GM18867 (cell line): ENCODE results near the gene TH.
"Not testable (repeated sequence)": the region's sequence is repeated elsewhere in the genome, so short reads cannot be mapped to it uniquely, and the experiment has no call there.

Experiments used
- ATAC-seq: cut with Tn5 transposase; IDR thresholded peaks from one replicate; pipeline ENCODE4 v1.9.1; 2021; ENCODE audit warnings: mild to moderate bottlenecking, moderate library complexity; ENCODE audit not compliant: unreplicated experiment

The TH gene

DNA sequence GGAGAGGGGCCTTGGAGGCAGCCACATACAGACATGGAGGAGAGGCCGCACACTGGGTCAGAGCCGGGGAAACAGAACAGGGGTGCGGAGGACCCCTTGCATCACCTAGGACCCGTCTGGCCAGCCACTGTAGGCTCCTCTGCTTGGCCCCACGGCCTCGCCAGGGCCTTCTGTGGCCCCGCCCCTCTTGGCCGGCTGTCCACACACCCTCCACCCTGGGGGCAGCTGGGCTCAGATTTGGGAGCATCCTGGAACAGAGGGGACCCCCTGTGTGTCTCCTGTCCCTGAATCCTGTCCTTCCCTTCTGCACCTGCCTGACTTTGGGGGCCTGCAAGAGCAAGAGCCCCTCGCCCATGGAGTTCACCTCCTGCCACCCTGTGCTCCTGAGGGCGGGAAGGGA, 7.9 kb upstream of the TH start:
- no peak for ATAC-seq

GRCh38 chr11:2178906-2179494, 7.4 kb upstream of the TH start:
- ATAC-seq = no peak

- ATAC-seq = not testable (repeated sequence)
Measured at GRCh38 chr11:2178055-2178773, 6.6 kb upstream of the TH start.

GRCh38 chr11:2177076-2177475, 5.5 kb upstream of the TH start:
- ATAC-seq = no peak

DNA sequence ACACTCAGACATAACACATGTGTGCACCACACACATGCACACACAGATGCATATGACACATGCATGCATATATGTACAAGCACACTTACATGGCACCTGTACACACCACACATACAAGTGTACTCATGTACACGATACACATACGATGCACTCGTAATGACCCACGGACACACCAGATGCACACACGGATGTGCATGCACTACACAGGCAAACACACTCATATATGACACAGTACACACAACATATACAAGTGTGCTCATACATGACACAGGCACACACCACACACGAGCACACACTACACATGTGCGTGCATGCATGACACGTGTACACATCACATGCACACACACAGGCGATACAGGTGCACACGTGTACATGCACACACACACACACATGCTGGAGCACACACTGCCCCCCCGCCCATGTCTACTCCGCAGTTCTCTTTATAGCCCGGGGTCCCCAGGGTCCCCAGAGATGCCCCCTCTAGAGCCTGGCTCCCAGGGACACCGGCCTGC, 4.8 kb upstream of the TH start:
- ATAC-seq = no peak

DNA sequence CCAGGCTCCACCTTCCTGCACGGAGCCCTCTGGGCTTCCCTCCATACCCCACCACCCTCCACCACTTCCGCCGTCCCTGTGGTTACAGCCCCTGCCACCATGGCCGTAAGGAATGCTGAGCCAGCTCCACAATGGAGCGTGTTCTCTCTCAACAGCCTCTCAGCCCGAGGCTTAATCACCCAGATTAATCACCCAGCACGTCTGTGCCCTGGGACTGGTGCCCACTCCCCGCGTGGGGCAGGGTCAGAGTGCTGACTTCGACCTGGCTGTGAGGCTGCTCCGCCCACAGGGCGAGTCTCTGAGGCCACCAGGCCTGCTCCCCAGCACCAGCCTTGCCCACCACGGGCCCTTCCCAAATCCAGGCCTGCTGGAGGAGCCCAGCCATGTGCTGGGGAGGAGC, 4.0 kb upstream of the TH start:
- no peak for ATAC-seq

DNA sequence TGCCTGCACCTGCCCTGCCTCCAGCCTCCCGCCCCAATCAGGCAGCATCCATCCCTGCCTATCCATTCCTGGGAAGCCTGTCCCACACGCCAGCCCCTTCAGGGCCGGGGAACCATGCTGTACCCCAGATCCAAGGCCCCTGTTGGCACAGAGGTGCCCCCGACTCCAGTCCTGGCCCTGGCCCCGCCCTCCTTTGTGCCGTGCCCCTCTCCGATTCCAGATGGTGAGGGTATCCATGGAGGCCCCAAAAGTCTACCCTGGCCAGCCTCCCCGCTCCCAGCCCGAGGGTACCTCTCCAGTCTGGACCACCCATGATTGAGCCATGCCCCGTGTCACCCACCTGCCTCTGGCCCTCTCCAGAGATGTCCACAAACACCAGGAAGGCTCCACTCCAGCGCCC, 2.7 kb upstream of the TH start:
- no peak for ATAC-seq

DNA sequence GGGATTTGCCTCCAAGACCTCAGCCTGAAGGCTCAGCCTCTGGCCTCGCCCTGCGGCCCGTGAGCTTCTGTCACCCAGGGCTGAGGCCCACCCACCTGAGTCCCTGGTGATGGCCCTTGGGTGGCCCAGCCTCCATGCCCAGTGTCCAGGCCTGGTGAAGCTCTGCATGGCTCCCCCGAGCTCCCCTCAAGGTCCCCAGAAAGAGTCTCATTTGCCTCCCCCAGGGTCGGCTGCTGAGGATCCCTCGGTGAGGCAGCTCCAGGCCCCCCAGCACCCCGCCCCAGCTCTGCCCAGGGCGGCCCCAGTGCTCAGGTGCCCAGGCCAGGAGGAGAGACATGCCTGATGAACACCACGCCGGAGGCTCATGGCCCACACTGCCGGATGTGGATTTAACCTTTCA, 2.1 kb upstream of the TH start:
- no peak for ATAC-seq

- ATAC-seq = no peak
Measured at GRCh38 chr11:2173150-2173693, 1.6 kb upstream of the TH start.

DNA sequence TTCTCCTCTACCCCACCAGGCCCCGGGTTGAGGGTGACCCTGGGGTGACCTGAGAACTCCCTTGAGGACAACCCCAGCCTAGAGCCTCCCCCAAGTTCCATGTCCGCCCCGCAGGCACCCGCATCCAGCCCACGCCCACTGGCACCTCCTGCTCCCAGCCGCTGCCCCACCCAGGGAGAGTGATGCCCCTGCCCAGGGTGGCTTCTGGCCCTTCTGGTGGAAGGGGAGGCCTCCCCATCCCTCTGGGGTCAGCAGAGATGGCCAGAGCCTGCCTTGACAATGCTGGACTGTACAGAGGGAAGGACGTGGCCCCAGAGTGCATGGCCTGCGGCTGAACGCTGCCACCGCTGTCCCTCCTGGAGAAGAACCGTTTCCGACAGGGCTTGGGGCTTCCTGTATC, 1.1 kb upstream of the TH start:
- ATAC-seq = no peak

GRCh38 chr11:2169626-2170570, 1.7 kb downstream of the TH start:
- no peak for ATAC-seq

GRCh38 chr11:2169005-2169378, 2.6 kb downstream of the TH start:
- no peak for ATAC-seq

- ATAC-seq = no peak
Measured at GRCh38 chr11:2168286-2169004, 3.2 kb downstream of the TH start.

DNA sequence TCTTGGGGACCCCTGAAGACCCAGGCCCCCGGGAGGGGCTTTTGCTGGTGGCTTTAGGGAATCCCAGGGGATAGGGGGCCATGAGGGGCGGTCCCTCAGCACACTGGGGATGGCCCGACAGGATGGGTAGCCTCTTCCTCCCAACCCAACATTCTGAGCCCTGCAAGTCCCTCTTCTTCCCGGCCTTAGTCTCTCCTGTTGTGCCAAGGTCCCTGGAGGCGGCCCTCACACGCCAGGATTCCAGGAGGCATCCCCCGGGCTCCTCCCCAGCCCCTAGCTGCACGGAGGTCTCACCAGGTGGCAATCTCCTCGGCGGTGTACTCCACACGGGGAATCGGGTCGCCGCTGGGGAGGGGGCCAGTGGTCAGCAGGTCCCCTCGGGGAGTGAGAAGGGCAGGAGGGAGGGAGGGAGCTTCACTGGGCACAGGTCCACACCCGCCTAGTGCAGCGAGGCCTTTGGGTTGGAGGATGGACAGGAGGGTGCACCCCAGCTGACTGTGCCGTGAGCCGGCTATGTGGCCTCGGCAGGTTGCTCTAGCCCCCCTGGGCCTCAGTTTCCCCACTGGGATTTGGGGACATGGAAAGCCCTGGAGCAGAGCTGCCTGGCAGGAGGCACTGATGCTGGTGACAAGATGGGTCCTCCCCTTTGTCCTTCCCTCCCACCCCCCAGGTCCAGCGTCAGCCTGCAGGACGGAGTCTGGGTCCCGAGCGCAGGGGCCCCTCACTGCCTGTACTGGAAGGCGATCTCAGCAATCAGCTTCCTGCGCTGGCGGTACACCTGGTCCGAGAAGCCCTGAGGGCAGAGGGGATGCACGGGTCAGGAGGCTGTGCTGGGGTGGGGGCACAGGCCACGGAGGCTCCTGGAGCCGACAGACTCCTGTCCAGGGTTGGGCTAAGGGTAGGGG, 4.2 kb downstream of the TH start:
- no peak for ATAC-seq

GRCh38 chr11:2166091-2166851, 5.3 kb downstream of the TH start:
- ATAC-seq = no peak

DNA sequence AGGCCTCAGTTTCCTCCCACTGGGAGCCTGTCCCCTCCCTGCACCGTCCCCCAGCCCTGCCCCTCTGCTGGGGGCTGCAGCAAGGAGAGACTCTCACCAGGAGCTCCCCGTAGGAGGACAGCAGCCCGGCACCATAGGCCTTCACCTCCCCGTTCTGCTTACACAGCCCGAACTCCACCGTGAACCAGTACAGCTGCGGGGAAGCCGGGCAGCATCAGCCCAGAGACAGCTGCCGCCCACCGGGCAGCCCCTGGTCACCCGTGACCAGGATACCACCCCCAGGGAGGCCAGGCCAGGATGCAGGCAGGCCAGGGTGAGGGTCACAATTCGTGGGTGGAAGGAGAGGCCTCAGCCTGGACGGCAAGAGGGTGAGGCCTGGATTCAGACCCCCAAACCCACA, 6.0 kb downstream of the TH start:
- no peak for ATAC-seq

- ATAC-seq = no peak
Measured at GRCh38 chr11:2164861-2165555, 6.6 kb downstream of the TH start.

- ATAC-seq = no peak
Measured at GRCh38 chr11:2164081-2164480, 7.5 kb downstream of the TH start.
